ENCODE results near the gene POMT2. TPM values are rescaled to one million over a fixed set of nuclear protein-coding genes. Genes with fewer than 3 reads are reported as not detected.
"Not testable (repeated sequence)": the region's sequence is repeated elsewhere in the genome, so short reads cannot be mapped to it uniquely, and the experiment has no call there.

The POMT2 gene, protein sequence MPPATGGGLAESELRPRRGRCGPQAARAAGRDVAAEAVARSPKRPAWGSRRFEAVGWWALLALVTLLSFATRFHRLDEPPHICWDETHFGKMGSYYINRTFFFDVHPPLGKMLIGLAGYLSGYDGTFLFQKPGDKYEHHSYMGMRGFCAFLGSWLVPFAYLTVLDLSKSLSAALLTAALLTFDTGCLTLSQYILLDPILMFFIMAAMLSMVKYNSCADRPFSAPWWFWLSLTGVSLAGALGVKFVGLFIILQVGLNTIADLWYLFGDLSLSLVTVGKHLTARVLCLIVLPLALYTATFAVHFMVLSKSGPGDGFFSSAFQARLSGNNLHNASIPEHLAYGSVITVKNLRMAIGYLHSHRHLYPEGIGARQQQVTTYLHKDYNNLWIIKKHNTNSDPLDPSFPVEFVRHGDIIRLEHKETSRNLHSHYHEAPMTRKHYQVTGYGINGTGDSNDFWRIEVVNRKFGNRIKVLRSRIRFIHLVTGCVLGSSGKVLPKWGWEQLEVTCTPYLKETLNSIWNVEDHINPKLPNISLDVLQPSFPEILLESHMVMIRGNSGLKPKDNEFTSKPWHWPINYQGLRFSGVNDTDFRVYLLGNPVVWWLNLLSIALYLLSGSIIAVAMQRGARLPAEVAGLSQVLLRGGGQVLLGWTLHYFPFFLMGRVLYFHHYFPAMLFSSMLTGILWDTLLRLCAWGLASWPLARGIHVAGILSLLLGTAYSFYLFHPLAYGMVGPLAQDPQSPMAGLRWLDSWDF
- 36.5 TPM for total RNA-seq

DNA sequence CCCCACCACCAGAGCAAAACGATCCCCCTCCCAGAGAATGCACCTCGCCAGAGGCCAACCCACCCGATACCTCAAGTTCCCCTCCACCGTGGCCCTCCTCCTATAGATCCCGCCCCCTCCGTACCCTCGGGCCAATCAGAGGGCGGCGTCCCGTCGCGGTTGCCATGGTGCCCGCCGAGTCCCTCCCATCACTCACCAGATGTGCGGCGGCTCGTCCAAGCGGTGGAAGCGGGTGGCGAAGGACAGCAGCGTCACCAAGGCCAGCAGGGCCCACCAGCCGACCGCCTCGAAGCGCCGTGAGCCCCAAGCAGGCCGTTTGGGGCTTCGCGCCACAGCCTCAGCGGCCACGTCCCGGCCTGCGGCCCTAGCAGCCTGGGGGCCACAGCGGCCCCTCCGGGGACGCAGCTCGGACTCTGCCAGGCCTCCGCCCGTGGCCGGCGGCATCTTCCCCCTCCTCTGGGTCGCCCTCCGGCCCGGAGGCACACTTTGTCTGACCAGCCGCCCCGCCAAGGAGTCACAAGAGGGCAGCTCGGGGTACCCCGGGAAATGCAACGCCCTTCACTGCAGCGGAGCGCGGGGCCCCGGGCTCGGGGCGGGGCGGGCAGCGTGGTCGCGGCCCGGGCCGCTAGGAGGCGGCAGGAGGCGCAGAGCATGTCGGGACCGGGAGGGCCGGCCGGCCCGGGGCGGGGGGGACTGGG is at the start of gene POMT2:
Gene POMT2, minus strand, starts transcription at position 646 of the 698 bp plus-strand sequence. Its CDS starts 202 bp downstream, at position 444.
- DNase-seq (ENCODE audit: low spot score) = peak; percentile 93

DNA sequence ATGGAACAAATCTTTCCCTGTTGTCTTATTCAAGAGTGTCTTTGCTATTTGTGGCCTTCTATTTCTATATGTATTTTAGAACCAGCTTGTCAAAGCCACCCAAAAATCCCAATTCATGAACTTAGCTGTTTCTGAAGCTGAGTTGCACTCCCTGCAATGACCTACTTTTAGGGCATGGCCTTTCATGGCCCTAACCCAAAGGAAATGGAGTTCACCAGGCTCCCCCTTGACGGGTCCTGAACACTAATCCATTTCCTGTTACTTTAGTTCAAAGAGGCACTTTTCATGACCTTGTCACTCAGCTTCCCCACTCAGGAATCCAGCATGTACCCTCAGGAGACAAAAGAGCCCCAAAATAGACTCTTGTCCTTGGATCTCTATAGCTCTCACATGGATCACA is 48.6 kb upstream of the POMT2 start:
- DNase-seq (ENCODE audit: low spot score) = no peak

DNA sequence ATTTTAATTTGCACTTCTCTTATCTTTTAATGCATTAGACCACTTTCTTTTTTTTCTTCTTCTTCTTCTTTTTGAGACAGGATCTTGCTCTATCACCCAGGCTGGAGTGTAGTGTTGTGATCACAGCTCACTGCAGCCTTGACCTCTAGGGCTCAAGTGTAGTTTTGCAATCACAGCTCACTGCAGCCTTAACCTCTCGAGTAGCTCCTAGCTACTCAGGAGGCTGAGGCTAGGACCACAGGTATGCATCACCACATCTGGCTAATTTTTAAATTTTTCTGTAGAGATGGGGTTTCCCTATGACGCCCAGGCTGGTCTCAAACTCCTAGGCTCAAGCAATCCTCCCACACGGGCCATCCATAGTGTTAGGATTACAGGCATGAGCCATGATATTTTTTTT is 43.5 kb upstream of the POMT2 start:
- DNase-seq (ENCODE audit: low spot score) = no peak

DNA sequence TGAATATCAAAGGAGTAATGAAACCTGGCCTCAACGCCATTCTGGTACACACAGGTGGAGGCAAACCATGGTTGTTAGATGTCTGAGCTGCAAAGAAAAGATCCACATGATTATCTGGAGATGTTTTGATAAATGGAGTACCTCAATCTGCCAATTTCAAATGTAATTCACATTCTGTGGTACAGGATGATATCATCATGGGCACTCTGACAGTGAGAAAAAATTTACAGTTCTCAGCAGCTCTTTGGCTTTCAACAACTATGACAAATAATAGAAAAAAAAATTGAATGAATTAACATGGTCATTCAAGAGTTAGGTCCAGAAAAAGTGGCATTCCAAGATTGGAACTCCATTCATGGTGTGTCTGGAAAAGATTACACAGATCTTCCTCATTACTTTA is 38.9 kb upstream of the POMT2 start:
- DNase-seq (ENCODE audit: low spot score) = no peak

DNA sequence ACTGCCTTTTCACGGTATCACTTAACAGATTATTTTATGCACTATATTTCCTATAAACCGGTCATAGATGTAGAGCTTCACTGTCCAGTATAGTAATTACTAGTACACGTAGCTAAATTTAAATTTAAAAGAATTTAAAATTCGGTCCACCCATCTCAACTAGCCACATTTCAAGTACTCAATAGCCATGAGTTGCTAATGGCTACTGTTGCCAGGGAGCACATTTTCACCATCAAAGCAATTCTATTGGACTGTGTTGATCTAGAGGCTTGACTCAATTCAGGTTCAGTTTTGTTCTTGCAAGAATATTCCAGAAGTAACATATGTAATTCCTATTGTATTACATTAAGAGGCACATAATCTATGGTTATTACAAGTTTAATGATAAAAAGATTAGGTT is 36.2 kb upstream of the POMT2 start:
- no peak for DNase-seq (ENCODE audit: low spot score)

DNA sequence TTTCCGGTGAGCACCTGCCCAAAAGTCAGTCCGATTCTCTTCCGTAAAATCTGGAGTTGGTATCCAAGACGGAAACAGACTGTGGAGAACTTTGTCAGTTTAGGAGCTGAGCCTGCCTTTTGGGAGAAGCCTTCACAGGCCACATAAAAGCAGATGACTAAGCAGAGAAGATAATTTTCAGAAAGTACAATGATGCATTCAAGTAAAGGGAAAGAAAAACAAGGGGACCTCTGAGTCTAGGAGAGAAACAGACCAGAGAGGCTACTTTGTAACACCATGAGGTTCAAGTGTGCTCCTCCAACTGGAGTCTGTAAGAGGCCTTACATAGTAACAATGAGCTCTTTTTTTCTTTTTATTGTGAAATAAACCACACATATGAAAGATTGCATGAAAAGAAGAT is 35.1 kb upstream of the POMT2 start:
- no peak for DNase-seq (ENCODE audit: low spot score)

DNA sequence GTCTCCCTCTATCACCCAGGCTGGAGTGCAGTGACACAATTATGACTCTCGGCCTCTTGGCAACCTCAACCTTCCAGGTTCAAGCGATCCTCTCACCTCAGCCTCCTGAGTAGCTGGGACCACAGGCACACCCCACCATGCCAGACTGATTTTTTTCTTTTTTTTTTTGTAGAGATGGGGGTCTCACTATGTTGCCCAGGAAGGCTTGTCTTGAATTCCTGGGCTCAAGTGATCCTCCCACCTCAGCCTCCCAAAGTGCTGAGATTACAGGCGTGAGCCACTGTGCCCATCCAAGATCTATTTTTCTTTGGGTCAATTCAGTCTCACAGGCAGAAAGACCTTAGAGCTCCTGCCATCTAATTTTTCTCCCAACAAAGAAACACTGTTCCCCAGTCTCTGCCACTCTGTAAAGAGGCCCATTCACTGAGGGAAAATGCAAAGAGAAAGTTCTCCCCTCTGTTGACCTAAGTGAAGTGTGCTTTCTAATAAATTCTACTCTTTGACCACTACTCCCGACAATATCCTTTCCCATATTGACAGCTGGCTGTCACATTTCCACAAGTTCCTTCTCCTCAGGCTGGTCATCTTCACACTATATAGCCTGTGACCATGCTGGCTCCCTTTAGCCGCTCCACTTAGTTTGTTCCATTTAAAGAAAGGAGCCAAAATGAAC is 32.9 kb upstream of the POMT2 start:
- DNase-seq (ENCODE audit: low spot score) = no peak

DNA sequence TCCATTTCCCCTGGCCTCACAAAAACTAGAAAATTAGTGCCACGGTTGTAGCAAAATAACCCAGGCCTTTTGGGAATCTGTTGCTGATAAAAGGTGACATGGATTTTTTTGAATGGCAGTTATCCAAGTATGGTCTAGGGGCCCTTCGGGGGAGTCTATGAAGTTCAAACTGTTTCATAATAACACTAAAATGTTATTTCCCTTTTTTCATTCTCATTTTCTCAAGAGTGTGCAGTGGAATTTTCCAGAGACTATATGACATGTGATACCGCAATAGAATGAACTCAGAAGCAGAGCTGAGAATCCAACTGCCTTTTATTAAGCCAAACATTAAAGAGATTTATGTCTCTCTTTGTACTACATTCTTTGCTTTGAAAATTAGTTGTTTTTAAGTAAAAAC is 27.1 kb upstream of the POMT2 start:
- DNase-seq (ENCODE audit: low spot score) = no peak

DNA sequence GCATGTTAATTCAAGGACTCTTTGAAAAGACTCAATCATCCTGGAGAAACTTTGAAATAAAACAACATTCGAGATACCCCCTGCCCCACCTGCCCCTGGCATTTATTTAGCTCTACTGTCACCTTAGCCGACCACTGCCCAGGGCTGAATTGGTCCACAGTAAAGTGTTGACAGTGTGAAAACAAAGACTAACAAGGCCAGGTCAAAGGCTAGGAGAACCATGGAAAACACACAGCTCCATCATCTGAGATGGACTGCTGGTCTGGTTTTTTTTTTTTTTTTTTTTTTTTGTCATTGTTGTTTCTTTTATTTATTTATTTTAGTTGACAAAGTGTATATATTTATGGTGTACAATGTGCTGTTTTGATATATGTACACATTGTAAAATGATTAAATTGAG is 25.8 kb upstream of the POMT2 start:
- DNase-seq (ENCODE audit: low spot score) = no peak

DNA sequence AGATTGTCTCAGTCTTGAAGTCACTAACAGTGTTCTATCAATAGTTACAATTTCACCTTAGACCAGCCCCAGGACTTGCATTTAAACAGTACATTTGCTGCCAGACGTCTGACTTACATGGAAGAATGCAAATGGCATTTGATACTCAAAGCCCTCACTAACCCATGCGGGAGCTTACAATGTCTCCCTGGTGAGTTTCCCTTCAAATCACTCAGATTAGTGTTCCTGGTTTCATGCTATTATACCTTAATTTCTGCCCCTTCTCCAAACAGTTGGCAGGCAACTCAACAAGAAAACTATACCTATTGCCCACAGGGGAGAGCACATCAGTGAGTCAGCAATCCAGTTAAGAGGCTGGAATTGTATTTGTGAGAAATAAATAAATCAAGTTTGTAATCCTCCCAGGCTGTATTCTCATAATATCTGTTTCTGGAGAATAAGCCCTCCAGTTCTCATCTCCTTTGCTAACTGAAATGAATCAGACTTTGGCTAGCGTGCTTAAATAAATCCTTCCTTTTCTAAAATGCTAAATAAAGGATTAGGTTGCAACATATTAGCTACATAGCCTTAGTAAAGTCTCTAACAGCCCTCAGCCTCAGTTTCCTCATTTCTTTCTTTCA is 23.8 kb upstream of the POMT2 start:
- no peak for DNase-seq (ENCODE audit: low spot score)

DNA sequence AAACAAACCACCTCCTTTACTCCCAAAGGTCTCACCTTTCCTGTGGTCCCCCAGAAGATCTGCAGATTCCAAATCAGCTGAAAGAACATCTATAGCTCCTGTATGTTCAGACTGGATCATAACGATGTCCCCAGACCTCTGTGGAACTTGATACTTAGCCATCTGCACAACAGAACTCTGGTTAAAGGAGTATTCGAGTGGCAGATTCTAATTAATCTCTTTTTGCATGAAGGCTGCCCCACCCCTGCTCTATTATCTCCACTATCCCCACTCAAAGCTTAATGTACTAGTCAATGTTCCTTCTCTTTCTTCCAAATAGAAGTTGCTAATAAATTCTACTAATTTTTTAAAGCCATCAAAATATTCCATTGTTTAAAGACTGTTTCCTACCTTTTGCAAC is 23.0 kb upstream of the POMT2 start:
- no peak for DNase-seq (ENCODE audit: low spot score)

DNA sequence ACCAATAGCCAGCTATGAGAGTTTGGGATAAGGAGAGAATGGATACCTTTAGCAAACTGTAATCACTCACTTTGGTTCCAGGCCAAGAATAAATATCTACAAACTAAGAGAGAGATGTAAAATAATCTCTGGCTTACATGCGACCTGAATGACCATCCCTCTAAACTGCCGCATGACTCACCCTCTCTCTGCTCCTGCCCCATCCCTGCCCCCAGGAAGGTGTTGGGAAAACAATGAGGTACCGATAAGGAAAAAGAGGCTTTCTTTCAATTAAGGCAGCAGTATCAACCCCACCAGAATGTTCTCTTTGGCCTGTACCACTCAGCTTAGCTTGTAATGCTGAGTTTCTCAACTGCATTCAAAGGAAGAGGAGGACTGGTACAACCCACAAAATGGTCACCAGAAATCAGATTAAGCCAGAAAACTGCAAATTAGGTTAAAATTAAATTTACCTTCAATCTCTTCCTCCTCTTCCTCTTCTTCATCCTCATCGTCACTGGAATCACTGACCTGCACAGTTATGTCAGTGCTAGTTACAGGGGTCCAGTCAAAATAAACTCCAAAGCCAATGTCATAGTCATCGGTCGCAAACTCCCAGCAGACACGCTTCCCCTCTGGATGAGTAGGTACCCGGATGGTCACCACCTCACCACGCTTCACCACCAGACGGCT is 22.2 kb upstream of the POMT2 start:
- DNase-seq (ENCODE audit: low spot score) = no peak

DNA sequence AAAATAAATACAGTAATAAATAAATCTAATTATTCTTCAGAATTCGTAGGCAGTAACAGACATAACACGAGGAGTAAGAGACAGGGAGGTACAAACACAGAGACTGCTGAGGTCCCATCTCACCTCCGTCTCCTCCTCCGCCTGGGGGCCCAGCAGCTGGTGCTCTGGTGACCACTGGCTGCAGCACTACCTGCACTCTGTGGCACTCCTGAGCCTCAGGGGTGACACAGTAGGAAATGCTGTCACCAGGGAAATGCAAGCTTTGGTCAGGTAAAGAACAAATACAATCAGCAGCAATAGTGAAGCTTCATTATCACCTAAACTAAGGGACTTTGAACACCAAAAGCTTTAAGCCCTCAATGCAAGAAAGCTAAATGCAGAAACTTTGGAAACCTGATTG is 19.7 kb upstream of the POMT2 start:
- no peak for DNase-seq (ENCODE audit: low spot score)

DNA sequence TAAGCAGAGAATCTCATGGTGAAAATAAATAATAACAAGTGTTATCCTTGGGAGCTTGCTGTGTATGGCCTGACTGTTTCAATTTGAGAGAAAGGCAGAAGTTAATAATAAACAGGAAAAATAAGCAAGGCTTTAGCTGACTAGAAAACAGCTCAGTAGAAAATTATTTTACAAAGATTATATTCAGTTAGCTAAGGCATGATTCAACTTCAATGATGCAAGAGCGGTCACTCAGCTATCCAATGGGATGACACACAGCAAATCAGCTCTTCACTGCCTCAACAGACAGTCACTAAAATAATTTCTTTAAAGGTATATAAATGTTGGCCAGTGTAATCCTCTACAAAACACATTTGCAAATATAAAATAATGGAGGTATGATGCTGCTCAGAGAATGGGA is 18.7 kb upstream of the POMT2 start:
- no peak for DNase-seq (ENCODE audit: low spot score)

DNA sequence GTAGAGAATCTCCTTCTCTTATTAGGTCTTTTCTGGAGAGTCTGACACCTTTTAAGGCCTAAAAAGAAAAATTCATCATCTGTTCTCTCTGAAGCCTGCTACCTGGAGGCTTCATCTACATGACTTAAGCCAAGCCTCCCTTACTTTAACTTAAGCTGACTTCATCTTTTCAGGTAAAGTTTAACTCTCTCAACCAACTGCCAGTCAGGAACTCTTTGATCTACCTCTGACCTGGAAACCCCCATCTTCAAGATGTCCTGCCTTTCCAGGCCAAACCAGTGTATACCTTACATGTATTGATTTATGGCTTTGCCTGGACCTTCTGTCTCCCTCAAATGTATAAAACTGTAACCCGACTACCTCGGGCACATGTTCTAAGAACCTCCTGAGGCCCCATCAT is 17.6 kb upstream of the POMT2 start:
- DNase-seq (ENCODE audit: low spot score) = no peak

DNA sequence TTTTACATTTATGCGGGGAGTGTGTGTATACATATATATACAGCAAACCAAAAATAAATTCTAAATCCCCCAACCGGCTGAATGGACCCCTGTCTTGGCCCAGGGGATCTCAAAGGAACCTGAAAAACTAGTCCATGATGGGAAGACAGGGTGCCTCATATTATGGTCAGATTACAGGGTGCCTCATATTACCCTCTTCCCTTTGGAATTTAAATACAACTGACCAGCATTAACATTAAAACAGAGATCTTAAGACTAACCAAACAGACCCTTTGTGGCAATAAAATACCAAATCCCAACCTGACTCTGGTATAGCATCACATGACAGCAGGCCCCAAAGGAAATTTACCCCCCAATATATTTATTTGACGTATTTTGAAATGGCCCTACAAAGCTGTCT is 17.2 kb upstream of the POMT2 start:
- DNase-seq (ENCODE audit: low spot score) = no peak

DNA sequence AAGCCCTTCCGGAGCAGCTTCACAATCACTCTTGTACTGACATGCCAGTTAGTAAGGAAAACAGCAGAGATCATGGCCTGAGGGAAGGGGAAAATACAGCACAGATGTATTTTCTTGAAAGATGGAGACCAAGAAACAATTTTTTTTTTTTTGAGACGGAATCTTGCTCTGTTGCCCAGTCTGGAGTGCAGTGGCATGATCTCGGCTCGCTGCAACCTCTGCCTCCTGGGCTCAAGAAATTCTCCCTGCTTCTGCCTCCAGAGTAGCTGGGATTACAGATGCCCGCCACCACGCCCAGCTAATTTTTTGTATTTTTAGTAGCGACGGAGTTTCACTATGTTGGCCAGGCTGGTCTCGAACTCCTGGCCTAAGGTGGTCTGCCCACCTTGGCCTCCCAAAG is 16.6 kb upstream of the POMT2 start:
- not testable (repeated sequence) for DNase-seq (ENCODE audit: low spot score)

DNA sequence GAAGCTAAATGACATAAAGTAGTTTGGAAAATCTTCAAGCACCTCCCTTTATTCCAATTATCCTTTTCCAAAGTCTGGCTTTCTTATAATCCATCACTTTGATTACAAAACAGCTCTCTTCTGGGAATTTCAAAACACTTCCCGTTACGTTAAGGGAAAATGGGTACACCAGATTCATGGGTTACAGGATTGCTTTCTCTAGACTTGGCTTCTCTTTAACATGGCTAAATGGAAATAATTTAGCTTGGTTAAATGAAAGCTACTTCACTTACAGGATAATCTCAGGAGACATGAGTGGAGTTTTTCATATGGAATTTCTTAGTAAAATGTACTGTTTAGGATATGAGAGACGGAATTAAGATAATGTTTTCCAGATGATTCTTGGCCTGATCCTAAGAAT is 14.9 kb upstream of the POMT2 start:
- DNase-seq (ENCODE audit: low spot score) = no peak

DNA sequence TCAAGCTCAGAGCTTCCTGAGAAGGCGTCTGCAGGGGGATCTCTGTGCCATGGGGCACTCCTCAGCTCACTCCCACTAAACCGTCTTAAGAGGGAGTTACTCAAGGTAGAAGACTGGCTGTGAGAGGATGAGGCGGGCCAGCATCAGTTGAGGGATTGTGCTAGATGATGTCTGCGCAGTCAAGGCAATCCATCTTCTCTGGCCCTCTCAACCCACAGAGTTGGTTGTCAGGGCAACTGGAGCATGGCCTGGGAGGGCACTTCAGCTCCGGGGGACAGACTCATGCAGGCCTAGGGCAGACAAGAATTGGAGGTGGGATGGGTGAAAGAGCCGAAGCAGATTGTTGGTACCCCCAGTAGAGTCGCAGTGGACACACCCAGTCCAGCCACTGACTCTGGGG is 9.2 kb upstream of the POMT2 start:
- no peak for DNase-seq (ENCODE audit: low spot score)

DNA sequence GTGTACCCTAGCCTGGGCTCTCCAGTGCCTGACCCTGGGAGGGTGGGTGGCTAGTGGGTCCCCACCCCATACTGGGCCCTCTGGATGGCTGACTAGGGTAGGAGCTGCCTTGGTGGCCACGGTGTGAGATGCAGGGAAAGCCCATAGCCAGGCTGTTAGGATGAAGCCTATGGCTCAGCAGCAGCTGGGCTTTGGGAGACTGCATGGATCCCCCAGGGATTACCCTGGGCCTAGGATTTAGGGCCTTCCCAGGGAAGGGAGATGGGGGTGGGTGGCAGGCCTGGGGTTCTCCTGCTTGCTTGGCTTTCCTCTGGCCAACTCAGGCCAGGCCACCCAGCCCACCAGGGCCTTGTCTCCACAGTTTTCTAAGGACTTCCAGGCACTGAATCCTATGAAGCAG is 6.4 kb upstream of the POMT2 start:
- DNase-seq (ENCODE audit: low spot score) = no peak

DNA sequence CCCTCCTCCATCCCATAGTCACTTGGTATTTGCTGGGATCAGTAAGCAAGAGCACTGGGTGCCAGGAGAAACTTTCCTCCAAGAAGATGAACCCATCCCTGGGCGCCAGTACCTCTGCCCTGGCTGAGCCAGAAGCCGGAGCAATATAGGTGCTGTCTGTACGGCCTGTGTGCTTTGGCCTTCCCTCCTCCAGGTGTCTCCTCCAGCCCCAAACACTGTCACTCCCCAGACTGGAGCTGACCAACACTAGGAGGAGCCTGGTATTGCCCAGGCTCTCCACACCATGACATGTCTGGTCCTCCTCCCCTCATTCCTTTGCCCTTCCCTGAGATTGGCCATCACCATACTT is 5.0 kb upstream of the POMT2 start:
- DNase-seq (ENCODE audit: low spot score) = no peak
